ENCODE results near the gene RAD9A. TPM values are rescaled to one million over a fixed set of nuclear protein-coding genes. Genes with fewer than 3 reads are reported as not detected.

The RAD9A gene
- total RNA-seq, 1 donor from 2014 or later = 28.9 TPM

DNA sequence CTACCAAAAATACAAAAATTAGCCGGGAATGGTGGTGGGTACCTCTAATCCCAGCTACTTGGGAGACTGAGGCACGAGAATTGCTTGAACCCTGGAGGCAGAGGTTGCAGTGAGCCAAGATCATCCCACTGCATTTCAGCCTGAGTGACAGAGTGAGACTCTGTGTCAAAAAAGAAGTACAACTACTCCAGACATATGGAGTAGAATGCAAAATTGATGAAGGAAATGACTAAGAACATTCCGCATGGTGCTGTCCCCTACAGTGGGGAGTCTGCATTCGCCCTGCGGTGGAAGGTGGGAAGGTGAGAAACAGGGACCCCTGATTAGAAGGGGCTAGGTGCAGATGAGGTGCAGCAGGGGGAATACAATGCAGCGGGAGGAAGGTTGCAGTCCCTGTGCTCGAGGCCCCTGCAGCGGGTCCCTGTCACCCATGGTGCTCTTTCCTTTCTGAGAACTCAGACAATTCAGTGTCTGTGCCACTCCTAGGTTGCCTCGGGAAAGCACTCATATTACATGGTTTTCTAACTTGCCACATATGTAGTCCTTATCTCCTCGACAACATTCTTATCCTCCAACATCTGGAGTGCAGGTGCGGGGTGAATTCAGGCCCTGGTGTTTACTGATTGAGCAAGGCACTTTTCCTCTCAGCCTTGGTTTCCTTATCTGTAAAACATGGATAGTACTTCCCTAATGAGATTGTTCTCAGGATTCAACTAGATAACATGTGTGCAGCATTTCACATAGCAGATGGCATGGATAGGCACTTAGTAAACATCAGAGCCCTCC is 43.6 kb upstream of the RAD9A start:
- Histone ChIP-seq H3K27ac (no peak overlapping the region), H3K4me1 (peaks cover 42% of the 10 kb centered on the region), H3K27me3 (ENCODE audit: low read depth) (no peaks in the 10 kb centered on the region), H3K4me3 (no peak overlapping the region), H3K9me3 (no peaks in the 10 kb centered on the region), H3K36me3 (no peaks in the 10 kb centered on the region)
- TF ChIP-seq CTCF (IDR thresholded peaks at IDR 0.05) = no peak
- intact Hi-C loops (cut with DNase I) = no loop called here
- no peak for ATAC-seq
- DNase-seq = no peak

GRCh38 chr11:67349036-67349435 is 42.8 kb upstream of the RAD9A start:
- no peaks in the 10 kb centered on the region for H3K36me3 ChIP-seq
- no peaks in the 10 kb centered on the region for H3K9me3 ChIP-seq
- no peak for DNase-seq
- H3K4me1 ChIP-seq = peaks cover 45% of the 10 kb centered on the region
- no peak for ATAC-seq
- H3K27ac ChIP-seq = no peak overlapping the region
- H3K4me3 ChIP-seq = no peak overlapping the region
- no peaks in the 10 kb centered on the region for H3K27me3 ChIP-seq (ENCODE audit: low read depth)
- TF ChIP-seq CTCF (IDR thresholded peaks at IDR 0.05) = no peak
- intact Hi-C loops (cut with DNase I) = no loop called here

GRCh38 chr11:67349457-67349856 is 42.3 kb upstream of the RAD9A start:
- TF ChIP-seq CTCF (IDR thresholded peaks at IDR 0.05) = no peak
- Histone ChIP-seq H3K4me1 (peaks cover 50% of the 10 kb centered on the region), H3K27me3 (ENCODE audit: low read depth) (no peaks in the 10 kb centered on the region), H3K36me3 (no peaks in the 10 kb centered on the region), H3K27ac (no peak overlapping the region), H3K4me3 (no peak overlapping the region), H3K9me3 (no peaks in the 10 kb centered on the region)
- no peak for DNase-seq
- intact Hi-C loops (cut with DNase I) = no loop called here
- no peak for ATAC-seq

DNA sequence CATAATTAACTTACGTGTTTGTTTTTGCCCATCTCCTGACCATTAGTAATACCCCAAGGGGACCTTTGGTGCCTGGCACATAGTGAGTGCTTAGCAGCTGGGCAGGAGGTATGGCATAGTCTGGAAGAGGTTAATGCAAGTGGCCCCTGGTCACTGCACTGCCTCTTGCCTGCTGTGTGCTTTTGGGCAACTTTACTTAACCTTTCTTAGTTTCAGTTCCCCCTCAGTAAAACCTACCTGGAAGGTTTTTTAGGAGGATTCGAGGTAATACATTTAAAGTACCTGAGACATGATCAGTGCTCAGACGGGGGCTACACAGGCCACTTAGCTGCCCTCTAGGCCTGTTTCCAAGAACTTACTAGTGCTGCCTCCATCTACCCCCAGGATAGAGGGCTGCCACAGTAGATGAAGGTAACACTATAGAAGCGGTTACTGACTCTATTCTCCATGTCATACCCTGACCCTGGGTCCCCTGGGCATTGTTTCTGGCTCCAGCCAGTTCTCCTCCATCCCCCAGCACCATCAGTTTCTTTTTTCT is 41.8 kb upstream of the RAD9A start:
- Histone ChIP-seq H3K36me3 (no peaks in the 10 kb centered on the region), H3K4me1 (peaks cover 52% of the 10 kb centered on the region), H3K27me3 (ENCODE audit: low read depth) (no peaks in the 10 kb centered on the region), H3K4me3 (no peak overlapping the region), H3K27ac (no peak overlapping the region), H3K9me3 (no peaks in the 10 kb centered on the region)
- DNase-seq = no peak
- no peak for TF ChIP-seq CTCF (IDR thresholded peaks at IDR 0.05)
- ATAC-seq = no peak
- intact Hi-C loops (cut with DNase I) = loop anchor here (5.0 kb wide), 1 partner anchor 37 kb away; no protein-coding TSS in a partner anchor

DNA sequence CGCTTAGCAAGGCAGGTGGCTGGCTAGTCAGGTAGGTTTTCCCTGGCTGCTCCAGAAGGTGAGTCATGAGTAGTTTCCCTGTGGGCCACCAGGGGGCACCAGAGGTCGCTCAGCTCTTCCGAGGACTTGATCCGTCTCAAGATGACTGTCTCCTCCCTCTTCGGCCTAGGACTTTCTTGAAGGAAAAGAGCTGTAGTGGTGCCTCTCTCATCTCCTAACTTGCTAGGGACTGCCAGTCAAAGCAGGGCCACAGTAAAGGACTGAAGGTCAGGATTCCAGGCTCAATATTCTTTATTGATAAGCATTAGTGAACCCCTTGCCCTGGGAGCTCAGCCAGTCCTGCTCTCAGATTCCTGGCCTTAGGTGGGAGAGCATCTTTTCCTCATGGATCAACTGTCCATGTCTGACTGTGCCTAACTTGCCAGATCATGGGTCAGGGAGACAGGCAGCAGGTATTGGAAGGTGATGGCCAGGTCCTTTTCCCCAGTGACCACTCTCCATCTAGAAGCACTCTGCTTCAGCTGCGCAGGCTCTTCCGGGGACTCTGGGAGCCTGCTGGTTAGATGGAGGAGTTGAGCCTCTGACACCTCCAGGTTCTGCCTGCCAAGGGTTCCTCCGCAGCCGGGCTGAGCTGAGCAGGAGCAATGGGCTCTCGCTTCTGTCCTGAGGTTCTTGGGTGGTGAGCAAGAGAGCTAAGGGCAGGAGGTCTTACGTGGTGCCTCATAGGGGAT is 40.3 kb upstream of the RAD9A start:
- no peaks in the 10 kb centered on the region for H3K27me3 ChIP-seq (ENCODE audit: low read depth)
- H3K9me3 ChIP-seq = no peaks in the 10 kb centered on the region
- DNase-seq = peak; percentile 77
- peak overlapping the region; percentile 94 for H3K27ac ChIP-seq
- no peak overlapping the region for H3K4me3 ChIP-seq
- no peaks in the 10 kb centered on the region for H3K36me3 ChIP-seq
- intact Hi-C loops (cut with DNase I) = loop anchor here (5.0 kb wide), 1 partner anchor 36 kb away; no protein-coding TSS in a partner anchor
- peaks cover 54% of the 10 kb centered on the region for H3K4me1 ChIP-seq
- peak; percentile 92 for TF ChIP-seq CTCF (IDR thresholded peaks at IDR 0.05)
- peak; percentile 40 to 41 for ATAC-seq
